ENCODE measurements around the gene ILDR1.
A peak's percentile ranks its signal among the peaks of the same experiment; 100 is the strongest.
"Not testable (repeated sequence)": the region's sequence is repeated elsewhere in the genome, so short reads cannot be mapped to it uniquely, and the experiment has no call there.

Gene ILDR1

DNA sequence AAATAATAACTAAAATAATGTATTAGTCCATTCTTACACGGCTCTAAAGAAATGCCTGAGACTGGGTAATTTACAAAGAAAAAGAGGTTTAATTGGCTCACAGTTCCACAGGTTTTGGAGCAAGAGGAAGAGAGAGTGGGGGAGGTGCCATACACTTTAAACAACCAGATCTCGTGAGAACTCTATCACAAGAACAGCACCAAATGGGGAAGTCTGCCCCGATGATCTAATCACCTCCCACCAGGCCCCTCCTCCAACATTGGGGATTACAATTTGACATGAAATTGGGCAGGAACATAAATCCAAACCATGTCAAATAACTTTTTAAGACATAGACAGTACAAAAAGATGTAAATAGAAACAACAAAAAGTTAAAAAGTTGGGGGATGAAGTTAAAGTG, 63.2 kb downstream of the ILDR1 start:
- DNase-seq (ENCODE audit: insufficient read length) (no peak), FAIRE-seq (peak; percentile 66)
- TF ChIP-seq POLR2A (IDR thresholded peaks at IDR 0.05; ENCODE audit: low read depth, low read length) (no peak), POLR2AphosphoS5 (IDR thresholded peaks at IDR 0.05; ENCODE audit: low read depth, low read length) (no peak), TAF1 (IDR thresholded peaks at IDR 0.05; ENCODE audit: borderline replicate concordance, low read depth, low read length) (no peak)

DNA sequence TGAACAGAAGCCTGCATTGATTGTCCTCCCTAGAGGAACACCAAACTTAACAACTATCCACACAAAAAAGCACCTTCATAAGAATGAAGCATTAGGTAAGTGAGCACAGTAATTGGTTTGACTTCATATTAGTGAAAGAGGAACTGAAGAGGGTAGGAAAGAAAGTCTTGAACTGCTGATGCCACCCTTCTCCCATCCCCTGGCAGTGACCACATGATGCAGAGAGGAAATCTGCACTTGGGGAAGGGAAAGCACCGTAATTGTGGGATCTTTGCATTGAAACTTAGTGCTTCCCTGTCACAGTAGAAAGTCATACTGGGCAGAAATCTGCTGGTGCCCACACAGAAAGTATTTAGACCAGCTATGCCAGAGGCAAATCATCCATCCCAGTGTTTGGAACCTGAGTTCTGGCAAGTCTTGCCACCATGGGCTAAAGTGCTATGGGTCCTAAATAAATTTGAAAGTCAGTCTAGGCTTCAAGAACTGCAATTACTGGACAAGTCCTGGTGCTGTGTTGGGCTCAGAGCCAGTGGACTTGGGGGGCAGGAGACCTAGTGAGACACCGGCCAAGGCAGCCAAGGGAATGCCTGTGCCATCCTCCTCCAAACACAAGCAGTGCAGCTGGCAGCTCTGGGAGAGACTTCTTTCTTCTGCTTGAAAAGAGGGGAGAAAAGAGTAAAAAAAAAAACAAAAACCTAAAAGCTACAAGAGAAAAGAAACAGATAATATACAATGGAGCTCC, 64.2 kb downstream of the ILDR1 start:
- TF ChIP-seq TAF1 (IDR thresholded peaks at IDR 0.05; ENCODE audit: borderline replicate concordance, low read depth, low read length), result no peak
- TF ChIP-seq POLR2A (IDR thresholded peaks at IDR 0.05; ENCODE audit: low read depth, low read length), result no peak
- no peak for TF ChIP-seq POLR2AphosphoS5 (IDR thresholded peaks at IDR 0.05; ENCODE audit: low read depth, low read length)
- DNase-seq (ENCODE audit: insufficient read length) (no peak), FAIRE-seq (peak; percentile 48)

DNA sequence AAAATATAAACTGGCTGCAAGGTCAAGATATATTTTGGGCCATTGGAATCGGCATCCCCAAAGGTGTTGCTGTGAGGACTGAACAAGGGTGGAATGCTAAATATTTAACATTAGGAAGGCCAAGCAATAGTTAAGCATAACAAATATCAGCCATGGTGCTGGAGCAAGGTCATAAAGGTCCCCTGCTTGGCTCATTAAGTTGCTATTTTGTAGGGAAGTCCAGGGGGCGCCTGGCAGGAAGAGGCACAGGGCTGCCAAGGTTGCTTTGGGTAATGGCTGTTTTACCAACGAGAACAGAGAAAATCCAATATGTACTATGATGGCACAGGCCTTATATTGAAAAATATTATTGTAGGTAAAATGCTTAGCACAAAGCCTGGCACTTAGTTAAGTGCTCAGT, 65.7 kb downstream of the ILDR1 start:
- no peak for DNase-seq (ENCODE audit: insufficient read length)
- no peak for TF ChIP-seq TAF1 (IDR thresholded peaks at IDR 0.05; ENCODE audit: borderline replicate concordance, low read depth, low read length)
- no peak for TF ChIP-seq POLR2AphosphoS5 (IDR thresholded peaks at IDR 0.05; ENCODE audit: low read depth, low read length)
- no peak for TF ChIP-seq POLR2A (IDR thresholded peaks at IDR 0.05; ENCODE audit: low read depth, low read length)
- FAIRE-seq, result no peak

DNA sequence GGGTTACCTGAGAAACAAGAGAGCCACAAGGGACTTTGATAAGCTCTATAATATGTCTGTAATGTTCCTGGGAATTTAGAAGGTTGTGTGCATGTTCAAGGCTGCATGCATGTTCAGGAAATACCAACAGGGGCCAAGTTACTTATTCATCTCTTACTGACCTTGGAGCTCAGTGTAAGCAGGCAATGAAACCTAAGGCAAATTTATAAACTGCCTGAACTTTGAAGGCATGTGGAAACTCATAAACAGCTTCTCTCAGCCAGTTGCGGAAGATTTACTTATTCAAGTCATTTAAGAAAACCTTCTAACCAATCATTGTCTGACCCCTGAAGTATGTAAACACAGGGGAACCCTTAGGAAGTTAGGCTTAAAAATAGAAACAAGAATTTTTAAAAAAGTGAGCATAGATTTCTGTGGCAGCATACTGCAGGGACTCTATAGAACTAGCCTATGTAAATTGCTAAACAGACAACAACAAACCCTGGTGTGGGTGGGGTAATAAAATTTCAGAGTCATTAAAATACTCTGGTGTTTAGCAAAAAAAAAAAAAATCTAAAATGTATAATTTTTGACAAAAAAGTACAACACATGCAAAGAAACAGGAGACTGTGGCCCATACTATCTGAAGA, 70.6 kb downstream of the ILDR1 start:
- no peak for TF ChIP-seq POLR2AphosphoS5 (IDR thresholded peaks at IDR 0.05; ENCODE audit: low read depth, low read length)
- TF ChIP-seq TAF1 (IDR thresholded peaks at IDR 0.05; ENCODE audit: borderline replicate concordance, low read depth, low read length), result no peak
- TF ChIP-seq POLR2A (IDR thresholded peaks at IDR 0.05; ENCODE audit: low read depth, low read length), result no peak
- FAIRE-seq, result no peak

DNA sequence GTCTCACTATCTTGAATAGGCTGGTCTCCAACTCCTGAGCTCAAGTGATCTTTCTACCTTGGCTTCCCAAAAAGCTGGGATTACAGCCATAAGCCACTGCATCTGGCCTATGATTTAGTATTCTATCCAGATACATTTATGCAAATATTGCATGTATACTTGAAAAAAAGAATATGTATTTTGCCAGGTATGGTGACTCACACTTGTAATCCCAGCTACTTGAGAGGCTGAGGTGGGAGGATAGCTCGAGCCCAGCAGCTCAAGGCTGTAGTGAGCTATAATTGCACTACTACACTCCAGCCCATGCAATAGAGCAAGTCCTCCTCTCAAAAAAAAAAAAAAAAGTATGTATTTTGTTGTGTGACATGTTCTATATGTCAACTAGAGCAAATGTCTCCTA, 73.4 kb downstream of the ILDR1 start:
- FAIRE-seq (no peak), DNase-seq (ENCODE audit: insufficient read length) (no peak)
- no peak for TF ChIP-seq POLR2AphosphoS5 (IDR thresholded peaks at IDR 0.05; ENCODE audit: low read depth, low read length)

More for the DNA sequence above, 70.6 kb downstream of the ILDR1 start:
- no peak for DNase-seq (ENCODE audit: insufficient read length)

DNA sequence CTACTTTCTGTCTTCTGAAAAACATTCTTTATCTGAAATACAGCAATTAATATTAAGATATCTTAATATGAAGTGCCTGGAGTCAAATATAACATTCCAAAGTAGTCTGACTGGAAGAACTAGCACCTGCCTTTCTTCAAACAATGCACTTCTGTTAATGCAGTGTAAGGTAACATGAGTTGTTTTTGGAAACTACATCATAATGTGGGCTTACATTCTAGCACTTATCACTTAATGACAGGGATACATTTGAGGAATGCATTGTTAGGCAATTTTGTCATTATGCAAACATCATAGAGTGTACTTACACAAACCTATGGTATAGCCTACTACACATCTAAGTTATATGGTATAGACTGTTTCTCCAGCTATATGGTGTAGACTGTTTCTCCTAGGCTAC, 78.6 kb downstream of the ILDR1 start:
- FAIRE-seq, result peak; percentile 63
- TF ChIP-seq POLR2AphosphoS5 (IDR thresholded peaks at IDR 0.05; ENCODE audit: low read depth, low read length), result no peak
- TF ChIP-seq TAF1 (IDR thresholded peaks at IDR 0.05; ENCODE audit: borderline replicate concordance, low read depth, low read length), result no peak
- no peak for TF ChIP-seq POLR2A (IDR thresholded peaks at IDR 0.05; ENCODE audit: low read depth, low read length)

DNA sequence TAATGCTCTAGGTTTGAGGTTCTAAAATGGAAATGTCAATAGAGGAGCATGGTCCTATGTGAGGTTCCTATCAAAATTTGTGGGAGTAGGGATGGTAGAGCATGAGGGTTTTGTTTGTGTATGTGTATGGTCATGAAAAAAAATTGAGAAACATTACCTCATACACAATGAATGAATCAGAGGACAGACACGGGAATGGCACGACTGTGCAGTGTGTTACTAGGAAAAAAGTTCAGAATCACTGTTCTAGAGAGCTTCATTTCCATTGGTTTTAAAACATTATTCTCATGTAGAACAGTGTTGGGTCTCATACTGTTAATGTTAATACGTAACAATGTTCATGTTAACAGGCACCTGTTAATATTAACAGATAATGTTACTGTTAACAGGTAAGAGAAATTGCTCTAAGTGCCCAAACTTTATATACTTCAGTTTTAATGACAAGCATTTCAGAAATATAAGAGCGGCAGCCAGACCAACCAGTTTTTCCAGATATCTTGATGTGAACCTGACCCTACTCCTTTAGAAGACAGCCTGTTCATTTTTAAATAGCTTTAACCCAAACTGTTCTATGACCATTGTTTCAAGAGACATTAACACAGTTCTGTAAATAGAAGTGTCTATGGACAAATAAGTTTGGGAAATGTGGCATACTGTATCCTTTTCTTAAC, 79.8 kb downstream of the ILDR1 start:
- FAIRE-seq (no peak), DNase-seq (ENCODE audit: insufficient read length) (no peak)
- TF ChIP-seq POLR2AphosphoS5 (IDR thresholded peaks at IDR 0.05; ENCODE audit: low read depth, low read length) (no peak), TAF1 (IDR thresholded peaks at IDR 0.05; ENCODE audit: borderline replicate concordance, low read depth, low read length) (no peak), POLR2A (IDR thresholded peaks at IDR 0.05; ENCODE audit: low read depth, low read length) (no peak)

More for the DNA sequence above, 78.6 kb downstream of the ILDR1 start:
- DNase-seq (ENCODE audit: insufficient read length), result no peak

DNA sequence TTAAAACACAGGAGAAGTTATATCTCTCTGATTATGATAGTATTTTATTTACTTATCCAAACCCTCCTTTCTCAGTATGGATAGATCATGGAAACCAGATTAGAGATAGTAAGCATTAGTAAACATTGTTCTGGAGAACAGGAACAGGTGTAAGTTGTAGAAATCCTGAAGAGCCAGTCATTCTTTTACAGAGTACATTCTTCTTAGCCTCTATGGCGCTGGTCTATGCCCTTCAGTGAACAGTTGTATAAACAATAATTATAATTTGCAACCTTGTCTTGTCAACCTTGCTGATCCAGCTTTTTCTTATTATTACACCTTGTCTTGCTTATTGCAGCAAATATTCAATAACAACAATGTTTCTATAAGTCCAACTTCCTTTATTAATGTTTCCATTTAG, 80.5 kb downstream of the ILDR1 start:
- TF ChIP-seq TAF1 (IDR thresholded peaks at IDR 0.05; ENCODE audit: borderline replicate concordance, low read depth, low read length), result no peak
- TF ChIP-seq POLR2AphosphoS5 (IDR thresholded peaks at IDR 0.05; ENCODE audit: low read depth, low read length), result no peak
- TF ChIP-seq POLR2A (IDR thresholded peaks at IDR 0.05; ENCODE audit: low read depth, low read length), result no peak
- FAIRE-seq, result no peak
- no peak for DNase-seq (ENCODE audit: insufficient read length)

DNA sequence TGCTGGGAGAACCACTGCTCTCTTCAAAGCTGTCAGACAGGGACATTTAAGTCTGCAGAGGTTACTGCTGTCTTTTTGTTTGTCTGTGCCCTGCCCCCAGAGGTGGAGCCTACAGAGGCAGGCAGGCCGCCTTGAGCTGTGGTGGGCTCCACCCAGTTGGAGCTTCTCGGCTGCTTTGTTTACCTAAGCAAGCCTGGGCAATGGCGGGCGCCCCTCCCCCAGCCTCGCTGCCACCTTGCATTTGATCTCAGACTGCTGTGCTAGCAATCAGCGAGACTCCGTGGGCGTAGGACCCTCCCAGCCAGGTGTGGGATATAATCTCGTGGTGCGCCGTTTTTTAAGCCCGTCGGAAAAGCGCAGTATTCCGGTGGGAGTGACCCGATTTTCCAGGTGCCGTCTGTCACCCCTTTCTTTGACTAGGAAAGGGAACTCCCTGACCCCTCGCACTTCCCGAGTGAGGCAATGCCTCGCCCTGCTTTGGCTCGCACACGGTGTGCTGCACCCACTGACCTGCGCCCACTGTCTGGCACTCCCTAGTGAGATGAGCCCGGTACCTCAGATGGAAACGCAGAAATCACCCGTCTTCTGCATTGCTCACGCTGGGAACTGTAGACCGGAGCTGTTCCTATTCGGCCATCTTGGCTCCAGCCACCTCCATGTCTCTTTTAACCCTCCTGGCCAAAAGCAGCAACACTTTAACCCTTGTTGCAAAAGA, 83.7 kb downstream of the ILDR1 start:
- DNase-seq (ENCODE audit: insufficient read length); FAIRE-seq: not testable (repeated sequence)
